Vagina (tissue), 2 donors: Measurements from ENCODE around the gene CXCL9. TPM values are rescaled to one million over a fixed set of nuclear protein-coding genes. Genes with fewer than 3 reads are reported as not detected.
"Not testable (repeated sequence)": the region's sequence is repeated elsewhere in the genome, so short reads cannot be mapped to it uniquely, and the experiment has no call there.

Experiments used
- DNase-seq, 2 donors: peaks; one replicate each; pipeline ENCODE4 v3.0.0-alpha.2; 2017; ENCODE audit errors: extremely low spot score in 2 of 2
- H3K27ac ChIP-seq: fragments of 200-600 bp; sonication (generic); one replicate; pipeline ENCODE4 v1.5.1; 2019
- H3K27me3 ChIP-seq: fragments of 200-600 bp; sonication (generic); one replicate; pipeline ENCODE4 v1.5.1; 2019
- H3K36me3 ChIP-seq, 2 donors: fragments of 200-600 bp; sonication (generic); one replicate each; pipeline ENCODE4 v1.5.1; 2017 to 2019
- H3K4me1 ChIP-seq: fragments of 200-600 bp; sonication (generic); one replicate; pipeline ENCODE4 v1.5.1; 2019
- H3K4me3 ChIP-seq, 2 donors: fragments of 200-600 bp; sonication (generic); 1 replicate in 1 of 2; 2 replicates in 1 of 2; pipeline ENCODE4 v1.5.1; 2016 to 2019
- H3K9me3 ChIP-seq: fragments of 200-600 bp; sonication (generic); one replicate; pipeline ENCODE4 v1.5.1; 2019
- CTCF ChIP-seq, 3 experiments: fragments of 450-650 bp in 2 of 3; fragments of 200-600 bp in 1 of 3; sonication (generic) in 1 of 3; IDR thresholded peaks; one replicate each; pipeline ENCODE4 v1.5.1; 2017 to 2019; ENCODE audit warnings: antibody characterized with exemption in 3 of 3, mild to moderate bottlenecking in 2 of 3, moderate library complexity in 2 of 3
- POLR2A ChIP-seq, 2 donors: fragments of 450-650 bp; IDR thresholded peaks; one replicate each; pipeline ENCODE4 v1.6.1; 2017; ENCODE audit warnings: antibody characterized with exemption in 2 of 2, mild to moderate bottlenecking in 2 of 2, moderate library complexity in 2 of 2
- POLR2AphosphoS5 ChIP-seq, 2 donors: sonication (generic); formaldehyde crosslinking; IDR thresholded peaks; one replicate each; pipeline ENCODE4 v1.9.0; 2017; ENCODE audit warnings: antibody characterized with exemption in 2 of 2, mild to moderate bottlenecking in 2 of 2, low read depth in 1 of 2; ENCODE audit not compliant: insufficient read depth in 1 of 2
- intact Hi-C: fragments of 100-400 bp; cut with DNase I; formaldehyde crosslinking; loops from one replicate; pipeline ENCODE4 v1.15.1; 2023
- total RNA-seq: library from RNA; depleted of rRNA; stranded (reverse); fragments of >200 nt; gene quantifications from one replicate; pipeline ENCODE4 v1.2.3, GENCODE V29; 2016

The CXCL9 gene
- total RNA-seq, 1 donor from 2014 or later, result 0.74 TPM

- intact Hi-C loops, result no loop called here
- TF ChIP-seq CTCF (IDR thresholded peaks at IDR 0.05) (no peak), POLR2A (IDR thresholded peaks at IDR 0.05) (no peak), POLR2AphosphoS5 (IDR thresholded peaks at IDR 0.05; ENCODE audit: insufficient read depth in 1 of 2, low read depth in 1 of 2) (no peak)
- H3K27me3 ChIP-seq, result no peaks in the 10 kb centered on the region
- peaks cover 0 to 43% of the 10 kb centered on the region in 2 donors for H3K36me3 ChIP-seq
- no peaks in the 10 kb centered on the region for H3K9me3 ChIP-seq
- H3K27ac ChIP-seq, result no peak overlapping the region
- no peaks in the 10 kb centered on the region for H3K4me1 ChIP-seq
- DNase-seq, result no peak
- H3K4me3 ChIP-seq, result no peak overlapping the region
Measured at GRCh38 chr4:75980576-75980975, 26.7 kb downstream of the CXCL9 start.

GRCh38 chr4:75976177-75976576 lies 31.1 kb downstream of the CXCL9 start:
- Histone ChIP-seq H3K4me3 (no peak overlapping the region), H3K27me3 (no peaks in the 10 kb centered on the region), H3K4me1 (no peaks in the 10 kb centered on the region), H3K27ac (no peak overlapping the region), H3K9me3 (no peaks in the 10 kb centered on the region), H3K36me3 (peaks cover 0 to 79% of the 10 kb centered on the region in 2 donors)
- DNase-seq, result no peak
- intact Hi-C loops, result no loop called here
- TF ChIP-seq CTCF (IDR thresholded peaks at IDR 0.05), result no peak
- no peak for TF ChIP-seq POLR2AphosphoS5 (IDR thresholded peaks at IDR 0.05; ENCODE audit: insufficient read depth in 1 of 2, low read depth in 1 of 2)
- no peak for TF ChIP-seq POLR2A (IDR thresholded peaks at IDR 0.05)

- Histone ChIP-seq H3K36me3 (peaks cover 0 to 94% of the 10 kb centered on the region in 2 donors), H3K4me3 (no peak overlapping the region)
- intact Hi-C loops, result no loop called here
Measured at GRCh38 chr4:75973766-75974165, 33.5 kb downstream of the CXCL9 start.

GRCh38 chr4:75968084-75968483 lies 39.2 kb downstream of the CXCL9 start:
- H3K27ac ChIP-seq, result no peak overlapping the region
- TF ChIP-seq POLR2AphosphoS5 (IDR thresholded peaks at IDR 0.05; ENCODE audit: insufficient read depth in 1 of 2, low read depth in 1 of 2), result no peak
- no peak for TF ChIP-seq CTCF (IDR thresholded peaks at IDR 0.05)
- no peak overlapping the region for H3K4me3 ChIP-seq
- no peaks in the 10 kb centered on the region for H3K4me1 ChIP-seq
- no peak for DNase-seq
- peaks cover 5 to 91% of the 10 kb centered on the region in 2 donors for H3K36me3 ChIP-seq
- no peaks in the 10 kb centered on the region for H3K27me3 ChIP-seq
- no peaks in the 10 kb centered on the region for H3K9me3 ChIP-seq
- intact Hi-C loops, result no loop called here

More at GRCh38 chr4:75973766-75974165, 33.5 kb downstream of the CXCL9 start:
- Histone ChIP-seq H3K27me3 (no peaks in the 10 kb centered on the region), H3K9me3 (no peaks in the 10 kb centered on the region), H3K27ac (no peak overlapping the region), H3K4me1 (no peaks in the 10 kb centered on the region)
- no peak for DNase-seq
- TF ChIP-seq POLR2A (IDR thresholded peaks at IDR 0.05) (no peak), POLR2AphosphoS5 (IDR thresholded peaks at IDR 0.05; ENCODE audit: insufficient read depth in 1 of 2, low read depth in 1 of 2) (no peak), CTCF (IDR thresholded peaks at IDR 0.05) (no peak)

GRCh38 chr4:75963558-75963957 lies 43.8 kb downstream of the CXCL9 start:
- H3K4me3 ChIP-seq, result no peak overlapping the region
- no peak for DNase-seq
- H3K4me1 ChIP-seq, result no peaks in the 10 kb centered on the region
- H3K36me3 ChIP-seq, result peaks cover 5 to 75% of the 10 kb centered on the region in 2 donors
- no peaks in the 10 kb centered on the region for H3K9me3 ChIP-seq
- no peak overlapping the region for H3K27ac ChIP-seq
- no peaks in the 10 kb centered on the region for H3K27me3 ChIP-seq
- no peak for TF ChIP-seq CTCF (IDR thresholded peaks at IDR 0.05)
- no peak for TF ChIP-seq POLR2AphosphoS5 (IDR thresholded peaks at IDR 0.05; ENCODE audit: insufficient read depth in 1 of 2, low read depth in 1 of 2)
- TF ChIP-seq POLR2A (IDR thresholded peaks at IDR 0.05), result no peak
- intact Hi-C loops, result no loop called here

GRCh38 chr4:75962072-75962471 lies 45.2 kb downstream of the CXCL9 start:
- H3K36me3 ChIP-seq, result peaks cover 5 to 75% of the 10 kb centered on the region in 2 donors
- H3K4me3 ChIP-seq, H3K27me3 ChIP-seq, DNase-seq, H3K4me1 ChIP-seq, H3K27ac ChIP-seq, intact Hi-C loops, H3K9me3 ChIP-seq: not testable (repeated sequence)

- H3K27me3 ChIP-seq, H3K4me1 ChIP-seq, H3K4me3 ChIP-seq, DNase-seq, H3K9me3 ChIP-seq, H3K27ac ChIP-seq, intact Hi-C loops: not testable (repeated sequence)
- H3K36me3 ChIP-seq, result peaks cover 0 to 75% of the 10 kb centered on the region in 2 donors
Measured at GRCh38 chr4:75958546-75958945, 48.8 kb downstream of the CXCL9 start.

- DNase-seq, intact Hi-C loops, H3K9me3 ChIP-seq, H3K4me1 ChIP-seq, H3K27ac ChIP-seq, H3K27me3 ChIP-seq, H3K4me3 ChIP-seq: not testable (repeated sequence)
- peaks cover 0 to 89% of the 10 kb centered on the region in 2 donors for H3K36me3 ChIP-seq
Measured at GRCh38 chr4:75954811-75955210, 52.5 kb downstream of the CXCL9 start.
